OCI-LY1 (cell line): ENCODE measurements around the gene PLPP4.

Source experiments
- H2AFZ ChIP-seq: fragments of 200-600 bp; sonication (generic), shearing (Covaris generic); 2 replicates; pipeline ENCODE4 v1.6.0; 2014; ENCODE audit warnings: antibody characterized with exemption, mild to moderate bottlenecking, low read length
- H3F3A ChIP-seq: fragments of 200-600 bp; sonication (generic), shearing (Covaris generic); 2 replicates; pipeline ENCODE4 v1.6.0; 2014; ENCODE audit warnings: mild to moderate bottlenecking, antibody characterized with exemption, low read length, moderate library complexity; ENCODE audit not compliant: insufficient read depth
- H3K27ac ChIP-seq: fragments of 200-600 bp; sonication (generic); 2 replicates; pipeline ENCODE4 v1.5.1; 2014; ENCODE audit warnings: low read length, mixed run types, mild to moderate bottlenecking, low read depth; ENCODE audit not compliant: poor library complexity, severe bottlenecking
- H3K27me3 ChIP-seq: fragments of 200-600 bp; sonication (generic); 2 replicates; pipeline ENCODE4 v1.6.0; 2014; ENCODE audit warnings: antibody characterized with exemption, mild to moderate bottlenecking, low read length, moderate library complexity; ENCODE audit not compliant: insufficient read depth
- H3K36me3 ChIP-seq: fragments of 200-600 bp; sonication (generic); 2 replicates; pipeline ENCODE4 v1.6.1; 2014; ENCODE audit warnings: mild to moderate bottlenecking, antibody characterized with exemption, low read length, moderate library complexity, mixed read lengths; ENCODE audit not compliant: insufficient read depth
- H3K4me1 ChIP-seq: fragments of 200-600 bp; sonication (generic); 2 replicates; pipeline ENCODE4 v1.5.1; 2014; ENCODE audit warnings: mild to moderate bottlenecking, low read length, moderate library complexity; ENCODE audit not compliant: insufficient read depth, severe bottlenecking
- H3K4me2 ChIP-seq: fragments of 200-600 bp; sonication (generic), shearing (Covaris generic); 2 replicates; pipeline ENCODE4 v1.6.1; 2014; ENCODE audit warnings: low read length
- H3K4me3 ChIP-seq: fragments of 200-600 bp; sonication (generic); 2 replicates; pipeline ENCODE4 v1.5.1; 2014; ENCODE audit warnings: low read length, low read depth, mild to moderate bottlenecking, mixed read lengths; ENCODE audit not compliant: poor library complexity, severe bottlenecking
- H3K79me2 ChIP-seq: fragments of 200-600 bp; shearing (Covaris generic); 2 replicates; pipeline ENCODE4 v1.6.1; 2016; ENCODE audit warnings: mixed run types, low read length, mixed read lengths; ENCODE audit not compliant: insufficient read depth
- H3K9ac ChIP-seq: fragments of 200-600 bp; sonication (generic), shearing (Covaris generic); 2 replicates; pipeline ENCODE4 v1.6.1; 2014; ENCODE audit warnings: mild to moderate bottlenecking, low read length, mixed read lengths
- H3K9me2 ChIP-seq: fragments of 200-600 bp; sonication (generic), shearing (Covaris generic); 2 replicates; pipeline ENCODE4 v1.6.1; 2014; ENCODE audit warnings: low read depth, mild to moderate bottlenecking, low read length, mixed read lengths
- H3K9me3 ChIP-seq: fragments of 200-600 bp; shearing (Covaris generic); 2 replicates; pipeline ENCODE4 v1.6.1; 2014; ENCODE audit warnings: low read length, mixed read lengths
- H4K20me1 ChIP-seq: fragments of 200-600 bp; sonication (generic), shearing (Covaris generic); 2 replicates; pipeline ENCODE4 v1.6.0; 2016; ENCODE audit warnings: mild to moderate bottlenecking, low read length; ENCODE audit not compliant: insufficient read depth
- EZH2 ChIP-seq: fragments of 200-600 bp; sonication (generic), shearing (Covaris generic); IDR thresholded peaks from 2 replicates; pipeline ENCODE4 v1.8.0; 2017; ENCODE audit warnings: borderline replicate concordance, mixed run types, mild to moderate bottlenecking, antibody characterized with exemption, low read length, moderate library complexity, mixed read lengths
- TF ChIP-seq, protein P1 (sequence below): fragments of 200-600 bp; sonication (generic), shearing (Covaris generic); IDR thresholded peaks from 2 replicates; pipeline ENCODE4 v1.5.1; 2017; ENCODE audit warnings: mild to moderate bottlenecking, antibody characterized with exemption, low read length, moderate library complexity, mixed read lengths

Gene PLPP4

DNA sequence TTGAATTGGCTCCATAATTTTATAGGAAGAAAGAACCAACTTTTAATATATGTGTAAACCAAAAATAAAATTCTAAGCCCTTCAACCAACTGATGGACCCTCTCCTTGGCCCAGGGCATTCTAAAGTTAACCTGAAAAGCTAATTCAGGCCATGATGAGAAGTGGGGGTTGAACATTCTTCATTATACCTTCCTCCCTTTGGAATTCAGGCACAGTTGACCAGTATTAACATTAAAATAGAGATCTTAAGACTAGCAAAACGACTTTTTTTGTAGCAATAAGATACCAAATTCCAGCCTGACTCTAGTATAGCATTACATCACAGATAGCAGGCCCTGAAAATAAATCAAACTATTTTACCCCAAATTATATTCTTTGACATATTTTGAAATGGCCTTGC is 173.2 kb downstream of the PLPP4 start:
- Histone ChIP-seq H2AFZ (no peak overlapping the region), H3K79me2 (no peaks in the 10 kb centered on the region), H3K27me3 (no peaks in the 10 kb centered on the region), H3K9me2 (no peaks in the 10 kb centered on the region), H3K9me3 (no peaks in the 10 kb centered on the region), H3K9ac (no peak overlapping the region), H3K27ac (no peak overlapping the region), H3F3A (no peaks in the 10 kb centered on the region), H3K4me2 (no peak overlapping the region), H3K36me3 (no peaks in the 10 kb centered on the region), H3K4me1 (no peaks in the 10 kb centered on the region), H4K20me1 (no peaks in the 10 kb centered on the region), H3K4me3 (no peak overlapping the region)
- TF ChIP-seq, protein P1, sequence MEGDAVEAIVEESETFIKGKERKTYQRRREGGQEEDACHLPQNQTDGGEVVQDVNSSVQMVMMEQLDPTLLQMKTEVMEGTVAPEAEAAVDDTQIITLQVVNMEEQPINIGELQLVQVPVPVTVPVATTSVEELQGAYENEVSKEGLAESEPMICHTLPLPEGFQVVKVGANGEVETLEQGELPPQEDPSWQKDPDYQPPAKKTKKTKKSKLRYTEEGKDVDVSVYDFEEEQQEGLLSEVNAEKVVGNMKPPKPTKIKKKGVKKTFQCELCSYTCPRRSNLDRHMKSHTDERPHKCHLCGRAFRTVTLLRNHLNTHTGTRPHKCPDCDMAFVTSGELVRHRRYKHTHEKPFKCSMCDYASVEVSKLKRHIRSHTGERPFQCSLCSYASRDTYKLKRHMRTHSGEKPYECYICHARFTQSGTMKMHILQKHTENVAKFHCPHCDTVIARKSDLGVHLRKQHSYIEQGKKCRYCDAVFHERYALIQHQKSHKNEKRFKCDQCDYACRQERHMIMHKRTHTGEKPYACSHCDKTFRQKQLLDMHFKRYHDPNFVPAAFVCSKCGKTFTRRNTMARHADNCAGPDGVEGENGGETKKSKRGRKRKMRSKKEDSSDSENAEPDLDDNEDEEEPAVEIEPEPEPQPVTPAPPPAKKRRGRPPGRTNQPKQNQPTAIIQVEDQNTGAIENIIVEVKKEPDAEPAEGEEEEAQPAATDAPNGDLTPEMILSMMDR: no peak
- TF ChIP-seq EZH2: no peak

DNA sequence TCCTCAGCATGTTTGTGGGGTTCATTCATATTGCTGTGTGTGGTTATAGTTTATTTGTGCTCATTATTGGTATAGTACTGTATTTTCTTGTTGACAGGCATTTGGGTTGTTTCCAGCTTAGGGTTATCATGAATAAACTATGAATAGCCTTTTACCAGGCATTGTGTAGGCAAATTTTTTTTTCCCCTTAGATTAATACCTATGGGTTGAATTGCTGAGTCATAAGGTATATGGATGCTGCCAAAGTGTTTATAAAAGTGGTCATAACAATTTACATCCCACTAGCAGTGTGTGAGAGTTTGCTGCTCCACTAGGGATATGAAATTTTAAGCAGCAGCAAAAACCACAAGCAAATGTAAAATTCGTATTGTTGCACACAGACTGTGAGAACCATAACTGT is 175.0 kb downstream of the PLPP4 start:
- H3K27me3 ChIP-seq: no peaks in the 10 kb centered on the region
- H3K9ac ChIP-seq: no peak overlapping the region
- H3K9me2 ChIP-seq: no peaks in the 10 kb centered on the region
- no peaks in the 10 kb centered on the region for H3K36me3 ChIP-seq
- no peaks in the 10 kb centered on the region for H3K4me1 ChIP-seq
- no peak for TF ChIP-seq EZH2
- H3K27ac ChIP-seq: no peak overlapping the region
- H2AFZ ChIP-seq: no peak overlapping the region
- H3K79me2 ChIP-seq: no peaks in the 10 kb centered on the region
- no peaks in the 10 kb centered on the region for H3K9me3 ChIP-seq
- H3K4me2 ChIP-seq: no peak overlapping the region
- H3K4me3 ChIP-seq: no peak overlapping the region
- H3F3A ChIP-seq: no peaks in the 10 kb centered on the region
- no peaks in the 10 kb centered on the region for H4K20me1 ChIP-seq

DNA sequence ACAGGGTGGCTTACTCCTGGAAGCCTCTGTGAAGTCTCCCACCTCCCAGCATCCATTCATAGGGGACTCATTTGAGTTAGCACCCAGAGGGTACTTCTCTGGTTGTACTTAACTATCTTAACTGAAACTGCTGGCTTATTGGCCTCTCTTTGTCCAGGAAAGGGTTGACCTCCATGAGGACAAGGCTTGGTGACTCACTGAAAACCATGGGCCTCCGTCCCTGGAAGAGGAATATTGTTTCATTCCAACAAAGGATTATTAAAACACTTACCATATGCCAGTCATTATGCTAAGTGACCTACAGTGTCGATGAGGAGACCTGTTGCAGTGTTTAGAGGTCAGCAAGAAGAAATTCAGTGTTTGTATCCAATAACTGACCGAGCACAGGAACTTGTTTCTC is 175.9 kb downstream of the PLPP4 start:
- H3K9me3 ChIP-seq: no peaks in the 10 kb centered on the region
- no peak overlapping the region for H3K4me3 ChIP-seq
- no peaks in the 10 kb centered on the region for H3K27me3 ChIP-seq
- no peak overlapping the region for H2AFZ ChIP-seq
- H3K9ac ChIP-seq: no peak overlapping the region
- TF ChIP-seq, protein P1: no peak
- no peak for TF ChIP-seq EZH2
- H3K36me3 ChIP-seq: no peaks in the 10 kb centered on the region
- H3K27ac ChIP-seq: no peak overlapping the region
- H4K20me1 ChIP-seq: no peaks in the 10 kb centered on the region
- no peaks in the 10 kb centered on the region for H3K9me2 ChIP-seq
- H3F3A ChIP-seq: no peaks in the 10 kb centered on the region
- no peak overlapping the region for H3K4me2 ChIP-seq
- no peaks in the 10 kb centered on the region for H3K4me1 ChIP-seq
- H3K79me2 ChIP-seq: no peaks in the 10 kb centered on the region

DNA sequence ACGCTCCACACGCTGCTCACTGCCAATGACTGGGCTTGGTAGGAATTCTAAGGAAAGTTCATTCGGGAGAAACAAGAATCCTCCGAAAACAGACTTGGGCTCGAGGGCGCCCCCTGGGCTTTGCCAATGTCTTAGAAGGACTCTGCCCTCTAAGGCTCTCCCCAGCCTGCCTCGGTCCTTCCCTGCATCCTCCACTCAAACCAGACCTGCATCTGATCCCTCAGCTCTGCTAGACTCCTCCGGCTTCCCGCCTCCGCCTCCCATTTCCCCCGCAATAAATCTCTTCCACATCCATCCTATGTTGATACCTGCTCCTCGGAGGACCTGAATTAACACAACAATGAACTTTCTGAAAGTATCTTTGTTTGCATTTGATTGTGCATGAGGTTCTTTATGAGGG is 177.6 kb downstream of the PLPP4 start:
- H3K27ac ChIP-seq: no peak overlapping the region
- no peaks in the 10 kb centered on the region for H3F3A ChIP-seq
- H3K4me3 ChIP-seq: no peak overlapping the region
- H3K4me1 ChIP-seq: no peaks in the 10 kb centered on the region
- H3K9me3 ChIP-seq: no peaks in the 10 kb centered on the region
- no peaks in the 10 kb centered on the region for H3K36me3 ChIP-seq
- no peaks in the 10 kb centered on the region for H3K79me2 ChIP-seq
- H3K4me2 ChIP-seq: no peak overlapping the region
- H3K9ac ChIP-seq: no peak overlapping the region
- H3K27me3 ChIP-seq: no peaks in the 10 kb centered on the region
- no peak for TF ChIP-seq EZH2
- TF ChIP-seq, protein P1: peak; percentile 49; the same call in 1 of the 2 replicates
- H3K9me2 ChIP-seq: no peaks in the 10 kb centered on the region
- H4K20me1 ChIP-seq: no peaks in the 10 kb centered on the region
- H2AFZ ChIP-seq: no peak overlapping the region
